Smooth muscle cell (in vitro differentiated cells): Measurements from ENCODE around the gene SPECC1L. TPM values are rescaled to one million over a fixed set of nuclear protein-coding genes. Genes with fewer than 3 reads are reported as not detected.
"Not testable (repeated sequence)": the region's sequence is repeated elsewhere in the genome, so short reads cannot be mapped to it uniquely, and the experiment has no call there.

ENCODE experiments used
- DNase-seq: peaks from one replicate; lab custom pipeline; 2025; ENCODE audit not compliant: unreplicated experiment; lab: John Stamatoyannopoulos, UW
- H2AFZ ChIP-seq: fragments of 200-600 bp; sonication (generic); 2 replicates; pipeline ENCODE4 v1.6.0; 2016; ENCODE audit warnings: antibody characterized with exemption, low read depth, mild to moderate bottlenecking
- H3F3A ChIP-seq: fragments of 200-600 bp; sonication (generic); 2 replicates; pipeline ENCODE4 v1.6.0; 2017; ENCODE audit warnings: antibody characterized with exemption, low read depth
- H3K27ac ChIP-seq: fragments of 200-600 bp; sonication (generic); 2 replicates; pipeline ENCODE4 v1.5.1; 2016; ENCODE audit warnings: low read depth, mild to moderate bottlenecking
- H3K27me3 ChIP-seq: fragments of 200-600 bp; sonication (generic); 2 replicates; pipeline ENCODE4 v1.6.1; 2016; ENCODE audit warnings: low read depth, mild to moderate bottlenecking
- H3K36me3 ChIP-seq: fragments of 200-600 bp; sonication (generic); 2 replicates; pipeline ENCODE4 v1.5.1; 2016; ENCODE audit warnings: low read depth
- H3K4me1 ChIP-seq: fragments of 200-600 bp; sonication (generic); 2 replicates; pipeline ENCODE4 v1.5.1; 2016; ENCODE audit warnings: low read depth
- H3K4me2 ChIP-seq: fragments of 200-600 bp; sonication (generic); 2 replicates; pipeline ENCODE4 v1.6.0; 2016; ENCODE audit warnings: mild to moderate bottlenecking
- H3K4me3 ChIP-seq: fragments of 200-600 bp; sonication (generic); 2 replicates; pipeline ENCODE4 v1.5.1; 2016; ENCODE audit warnings: mild to moderate bottlenecking
- H3K79me2 ChIP-seq: fragments of 200-600 bp; sonication (generic); 2 replicates; pipeline ENCODE4 v1.6.0; 2016; ENCODE audit warnings: low read depth, mild to moderate bottlenecking
- H3K9ac ChIP-seq: fragments of 200-600 bp; sonication (generic); 2 replicates; pipeline ENCODE4 v1.6.0; 2016; ENCODE audit warnings: low read depth
- H3K9me3 ChIP-seq: fragments of 200-600 bp; sonication (generic); replicated peaks from 2 replicates; pipeline ENCODE4 v1.5.1; 2016; ENCODE audit warnings: low read depth
- H4K20me1 ChIP-seq: fragments of 200-600 bp; sonication (generic); 2 replicates; pipeline ENCODE4 v1.6.0; 2016; ENCODE audit warnings: low read depth
- CTCF ChIP-seq: fragments of 200-600 bp; sonication (generic); IDR thresholded peaks from 2 replicates; pipeline ENCODE4 v1.5.1; 2017; ENCODE audit warnings: borderline replicate concordance, mild to moderate bottlenecking, antibody characterized with exemption; ENCODE audit not compliant: insufficient read depth, poor library complexity, severe bottlenecking
- WGBS: methylation state at CpG from one replicate; pipeline ENCODE4 v1.1.7; 2016; ENCODE audit warnings: low lambda C conversion rate; 5-methylcytosine and 5-hydroxymethylcytosine counted together
- polyA plus RNA-seq: library from polyadenylated mRNA; unstranded; fragments of >200 nt; fragmentation: Nextera tagmentation; extraction: Ambion mirVana; gene quantifications from 2 replicates; pipeline ENCODE4 v1.2.1, GENCODE V29; 2016
- total RNA-seq: library from RNA; depleted of rRNA; stranded (reverse); fragments of >200 nt; gene quantifications from 2 replicates; pipeline ENCODE4 v1.2.3, GENCODE V29; 2014

SPECC1L gene
- total and polyA plus RNA-seq, 2 experiments from 2014 or later, result 10.0 to 19.1 TPM

GRCh38 chr22:24289114-24289513 lies 18.5 kb downstream of the SPECC1L start:
- Histone ChIP-seq H3K27ac (peak overlapping the region; percentile 81), H3K36me3 (no peaks in the 10 kb centered on the region), H3K4me3 (peak overlapping the region; percentile 9), H3K9ac (peak overlapping the region; percentile 28), H3K9me3 (no peaks in the 10 kb centered on the region), H3K79me2 (peaks cover 52% of the 10 kb centered on the region), H3F3A (peaks cover 25% of the 10 kb centered on the region), H3K27me3 (no peaks in the 10 kb centered on the region), H3K4me1 (peaks cover 33% of the 10 kb centered on the region), H4K20me1 (peaks cover 41% of the 10 kb centered on the region), H3K4me2 (peak overlapping the region; percentile 79), H2AFZ (no peak overlapping the region)
- 2% methylated on average over 4 of the region's 4 CpGs for WGBS
- no peak for TF ChIP-seq CTCF
- no peak for DNase-seq

DNA sequence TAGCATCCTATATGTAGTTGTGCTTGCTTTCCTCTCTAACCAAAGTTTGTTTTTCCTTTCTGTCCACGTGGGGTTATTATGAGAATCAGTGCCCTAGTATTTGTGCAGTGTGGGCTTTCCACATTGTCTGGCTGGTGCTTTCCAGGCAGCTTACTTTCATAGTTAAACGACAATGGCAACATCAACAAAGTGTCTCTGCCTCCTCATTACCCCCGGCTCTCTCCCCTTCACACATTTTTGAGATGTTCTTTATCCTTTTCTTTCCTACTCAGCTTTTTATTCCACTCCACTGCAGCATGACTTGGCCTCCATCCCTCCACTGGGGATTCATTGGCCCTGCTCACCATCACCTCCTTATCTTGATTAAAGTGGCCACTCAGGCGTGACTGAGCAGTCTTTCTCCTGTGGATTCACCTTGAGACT lies 19.1 kb downstream of the SPECC1L start:
- WGBS, result 18% methylated on average over 4 of the region's 4 CpGs
- Histone ChIP-seq H3K9ac (peak overlapping the region; percentile 28), H3K27ac (peak overlapping the region; percentile 81), H4K20me1 (peaks cover 43% of the 10 kb centered on the region), H3K4me1 (peaks cover 29% of the 10 kb centered on the region), H3K36me3 (no peaks in the 10 kb centered on the region), H2AFZ (no peak overlapping the region), H3F3A (peaks cover 22% of the 10 kb centered on the region), H3K4me3 (no peak overlapping the region), H3K27me3 (no peaks in the 10 kb centered on the region), H3K4me2 (peak overlapping the region; percentile 79), H3K9me3 (no peaks in the 10 kb centered on the region), H3K79me2 (peaks cover 58% of the 10 kb centered on the region)
- TF ChIP-seq CTCF, result no peak
- DNase-seq, result no peak

DNA sequence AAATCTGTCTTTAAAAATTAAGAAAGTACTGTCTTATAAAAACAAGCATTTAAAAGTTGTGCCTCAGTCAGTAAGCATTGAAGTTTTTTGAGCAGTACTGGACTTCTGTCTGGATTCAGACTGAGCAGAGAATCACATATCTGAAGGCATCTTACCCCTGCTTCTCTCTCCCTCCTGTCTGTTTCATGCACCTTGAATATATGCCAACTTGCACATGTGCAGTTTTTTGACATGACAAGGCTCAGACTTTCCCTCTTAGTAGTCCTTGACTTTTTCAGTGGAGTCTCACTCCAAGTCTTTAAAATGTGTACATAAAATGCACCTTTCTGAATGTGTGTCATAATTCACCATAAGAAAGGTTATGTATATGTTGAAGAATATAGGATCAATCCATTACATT lies 19.8 kb downstream of the SPECC1L start:
- Histone ChIP-seq H3K27me3 (no peaks in the 10 kb centered on the region), H3K27ac (peak overlapping the region; percentile 81), H3K9ac (peak overlapping the region; percentile 28), H3K36me3 (no peaks in the 10 kb centered on the region), H3K4me2 (peak overlapping the region; percentile 79), H3F3A (peaks cover 19% of the 10 kb centered on the region), H3K9me3 (no peaks in the 10 kb centered on the region), H3K79me2 (peaks cover 61% of the 10 kb centered on the region), H4K20me1 (peaks cover 41% of the 10 kb centered on the region), H3K4me1 (peaks cover 26% of the 10 kb centered on the region), H2AFZ (no peak overlapping the region), H3K4me3 (no peak overlapping the region)
- no peak for TF ChIP-seq CTCF
- no peak for DNase-seq

DNA sequence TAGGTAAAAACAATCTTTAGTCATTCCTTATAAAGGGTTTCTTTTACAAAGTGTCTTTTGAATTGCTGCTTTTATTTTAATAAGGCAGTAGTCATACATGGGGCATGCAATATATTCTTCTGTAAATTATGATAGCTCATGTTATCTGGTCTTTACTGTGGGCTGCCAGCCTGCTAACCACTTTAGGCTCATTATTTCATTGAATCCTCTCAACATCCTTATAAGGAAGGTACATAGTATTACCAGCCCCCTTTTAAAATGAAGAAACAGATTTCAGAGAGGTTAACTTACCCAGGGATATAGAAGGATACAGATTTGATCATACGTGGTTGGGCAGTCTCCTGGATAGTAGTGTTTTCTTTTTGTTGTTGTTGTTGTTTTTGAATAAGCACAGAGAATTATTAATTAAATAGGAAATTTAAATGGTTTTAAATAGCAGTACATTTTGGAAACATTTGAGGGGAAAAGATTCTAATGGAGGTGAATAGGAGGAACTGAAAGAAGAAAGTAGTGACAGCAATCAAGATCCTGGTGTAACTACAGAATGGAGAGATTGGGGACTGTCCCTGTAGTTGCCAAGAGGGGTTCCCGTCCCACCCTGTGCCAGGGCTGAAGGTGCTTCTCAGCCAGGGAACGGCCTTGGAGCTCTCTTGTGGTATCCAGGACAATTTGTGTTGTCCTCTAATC lies 21.0 kb downstream of the SPECC1L start:
- no peak for DNase-seq
- Histone ChIP-seq H3K27me3 (no peaks in the 10 kb centered on the region), H3K9ac (no peak overlapping the region), H3F3A (peaks cover 19% of the 10 kb centered on the region), H2AFZ (no peak overlapping the region), H3K27ac (peak overlapping the region; percentile 81), H3K79me2 (peaks cover 61% of the 10 kb centered on the region), H4K20me1 (peaks cover 44% of the 10 kb centered on the region), H3K9me3 (no peaks in the 10 kb centered on the region), H3K36me3 (no peaks in the 10 kb centered on the region), H3K4me3 (no peak overlapping the region), H3K4me1 (peaks cover 26% of the 10 kb centered on the region), H3K4me2 (peak overlapping the region; percentile 32)
- WGBS, result 83% methylated on average over 3 of the region's 3 CpGs
- no peak for TF ChIP-seq CTCF

- H4K20me1 ChIP-seq, result peaks cover 44% of the 10 kb centered on the region
- peaks cover 59% of the 10 kb centered on the region for H3K79me2 ChIP-seq
- not testable (repeated sequence) for H3K36me3 ChIP-seq, H3K9me3 ChIP-seq, H3K9ac ChIP-seq, H3K4me3 ChIP-seq, DNase-seq, H2AFZ ChIP-seq, H3K27me3 ChIP-seq
- peak overlapping the region; percentile 32 for H3K4me2 ChIP-seq
- peak overlapping the region; percentile 81 for H3K27ac ChIP-seq
- H3F3A ChIP-seq, result peaks cover 19% of the 10 kb centered on the region
- H3K4me1 ChIP-seq, result peaks cover 26% of the 10 kb centered on the region
- 90% methylated on average over 3 of the region's 3 CpGs for WGBS
Measured at GRCh38 chr22:24292202-24292830, 21.7 kb downstream of the SPECC1L start.
